Astrocyte of the spinal cord (primary cell): Measurements from ENCODE around the gene CASP7.

ENCODE experiments used
- DNase-seq: peaks from one replicate; pipeline ENCODE4 v3.0.0; 2011; ENCODE audit warnings: low read depth, low spot score
- H3K4me3 ChIP-seq: 2 replicates; pipeline ENCODE4 v1.5.1; 2011; ENCODE audit warnings: low read depth, mild to moderate bottlenecking, low read length, moderate library complexity
- CTCF ChIP-seq: IDR thresholded peaks from 2 replicates; pipeline ENCODE4 v1.5.1; 2012; ENCODE audit warnings: low read depth, mild to moderate bottlenecking, low read length, inconsistent platforms
- in situ Hi-C: cut with HindIII; loops from 2 replicates; pipeline ENCODE4 v1.10.0; 2017; ENCODE audit warnings: low sequenced_read_pairs

The CASP7 gene

GRCh38 chr10:113686028-113686427 lies 6.3 kb downstream of the CASP7 start:
- in situ Hi-C loops: no loop called here
- TF ChIP-seq CTCF: no peak
- H3K4me3 ChIP-seq: no peak overlapping the region
- no peak for DNase-seq

GRCh38 chr10:113687037-113687436 lies 7.3 kb downstream of the CASP7 start:
- TF ChIP-seq CTCF: no peak
- DNase-seq: no peak
- in situ Hi-C loops: no loop called here
- no peak overlapping the region for H3K4me3 ChIP-seq

- no peak for TF ChIP-seq CTCF
- DNase-seq: no peak
- H3K4me3 ChIP-seq: no peak overlapping the region
- in situ Hi-C loops: no loop called here
These were observed 9.3 kb downstream of the CASP7 start for GRCh38 chr10:113689057-113689456.

GRCh38 chr10:113689574-113689973 lies 9.9 kb downstream of the CASP7 start:
- in situ Hi-C loops: no loop called here
- no peak overlapping the region for H3K4me3 ChIP-seq
- no peak for TF ChIP-seq CTCF
- DNase-seq: no peak

GRCh38 chr10:113690749-113691148 lies 11.0 kb downstream of the CASP7 start:
- DNase-seq: no peak
- in situ Hi-C loops: no loop called here
- H3K4me3 ChIP-seq: no peak overlapping the region
- TF ChIP-seq CTCF: no peak

- no peak for TF ChIP-seq CTCF
- DNase-seq: no peak
- in situ Hi-C loops: no loop called here
- H3K4me3 ChIP-seq: no peak overlapping the region
These were observed 11.7 kb downstream of the CASP7 start for GRCh38 chr10:113691381-113691780.

- DNase-seq: no peak
- TF ChIP-seq CTCF: no peak
- in situ Hi-C loops: no loop called here
- H3K4me3 ChIP-seq: no peak overlapping the region
These were observed 12.6 kb downstream of the CASP7 start for GRCh38 chr10:113692271-113692670.
